ENCODE measurements around the gene ASZ1.

GRCh38 chr7:117346161-117346560 lies 81.1 kb downstream of the ASZ1 start:
- no peak for TF ChIP-seq TCF7L2 (IDR thresholded peaks at IDR 0.05; ENCODE audit: low read depth, low read length)
- TF ChIP-seq REST (IDR thresholded peaks at IDR 0.05; ENCODE audit: insufficient read depth in 1 of 2, low read depth in 2 of 2, low read length in 1 of 2): no peak
- TF ChIP-seq, protein P1, sequence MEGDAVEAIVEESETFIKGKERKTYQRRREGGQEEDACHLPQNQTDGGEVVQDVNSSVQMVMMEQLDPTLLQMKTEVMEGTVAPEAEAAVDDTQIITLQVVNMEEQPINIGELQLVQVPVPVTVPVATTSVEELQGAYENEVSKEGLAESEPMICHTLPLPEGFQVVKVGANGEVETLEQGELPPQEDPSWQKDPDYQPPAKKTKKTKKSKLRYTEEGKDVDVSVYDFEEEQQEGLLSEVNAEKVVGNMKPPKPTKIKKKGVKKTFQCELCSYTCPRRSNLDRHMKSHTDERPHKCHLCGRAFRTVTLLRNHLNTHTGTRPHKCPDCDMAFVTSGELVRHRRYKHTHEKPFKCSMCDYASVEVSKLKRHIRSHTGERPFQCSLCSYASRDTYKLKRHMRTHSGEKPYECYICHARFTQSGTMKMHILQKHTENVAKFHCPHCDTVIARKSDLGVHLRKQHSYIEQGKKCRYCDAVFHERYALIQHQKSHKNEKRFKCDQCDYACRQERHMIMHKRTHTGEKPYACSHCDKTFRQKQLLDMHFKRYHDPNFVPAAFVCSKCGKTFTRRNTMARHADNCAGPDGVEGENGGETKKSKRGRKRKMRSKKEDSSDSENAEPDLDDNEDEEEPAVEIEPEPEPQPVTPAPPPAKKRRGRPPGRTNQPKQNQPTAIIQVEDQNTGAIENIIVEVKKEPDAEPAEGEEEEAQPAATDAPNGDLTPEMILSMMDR (IDR thresholded peaks at IDR 0.05): no peak
- TF ChIP-seq POLR2AphosphoS5 (IDR thresholded peaks at IDR 0.05; ENCODE audit: low read depth, low read length): no peak
- TF ChIP-seq SIN3A (IDR thresholded peaks at IDR 0.05; ENCODE audit: borderline replicate concordance, insufficient read depth, low read depth, low read length): no peak

Measured in Panc1 (cell line).